MCF 10A (cell line): Measurements from ENCODE around the gene XPO6. TPM values are rescaled to one million over a fixed set of nuclear protein-coding genes. Genes with fewer than 3 reads are reported as not detected.
A peak's percentile ranks its signal among the peaks of the same experiment; 100 is the strongest.

Experiments used
- BruUV-seq: library from RNA; stranded (reverse); fragments of 400-500 nt; replicated peaks from 2 replicates; lab custom pipeline; 2021; lab: Mats Ljungman, UMichigan
- CTCF ChIA-PET: fragments of 300-600 bp; sonication (Branson Sonifier 250); formaldehyde crosslinking; extraction: SDS; loops from one replicate; lab custom pipeline; 2021; ENCODE audit warnings: antibody characterized with exemption, inconsistent platforms; lab: Yijun Ruan, JAX
- POLR2A ChIA-PET: fragments of 300-600, 350-650 bp; sonication (Branson Sonifier 250); formaldehyde crosslinking; extraction: SDS; loops from one replicate; lab custom pipeline; 2020; ENCODE audit warnings: antibody characterized with exemption, inconsistent platforms; lab: Yijun Ruan, JAX
- DNase-seq: peaks from one replicate; pipeline ENCODE4 v3.0.0-alpha.2; 2018; ENCODE audit not compliant: unreplicated experiment
- H3K27ac Mint-ChIP-seq: one replicate; pipeline ENCODE4 v1.8.0; 2022; ENCODE audit warnings: mild to moderate bottlenecking, low read depth, mixed read lengths; ENCODE audit not compliant: unreplicated experiment
- H3K27me3 Mint-ChIP-seq: one replicate; pipeline ENCODE4 v1.8.0; 2022; ENCODE audit warnings: mixed read lengths; ENCODE audit not compliant: insufficient read depth, unreplicated experiment
- H3K36me3 Mint-ChIP-seq: one replicate; pipeline ENCODE4 v1.8.0; 2022; ENCODE audit warnings: mild to moderate bottlenecking, moderate library complexity, mixed read lengths; ENCODE audit not compliant: insufficient read depth, unreplicated experiment
- H3K4me1 Mint-ChIP-seq: one replicate; pipeline ENCODE4 v1.8.0; 2022; ENCODE audit warnings: mixed read lengths; ENCODE audit not compliant: insufficient read depth, unreplicated experiment
- H3K4me3 Mint-ChIP-seq: one replicate; pipeline ENCODE4 v1.8.0; 2022; ENCODE audit warnings: mild to moderate bottlenecking, moderate library complexity, mixed read lengths; ENCODE audit not compliant: unreplicated experiment
- H3K9me3 Mint-ChIP-seq: one replicate; pipeline ENCODE4 v1.8.0; 2022; ENCODE audit warnings: mixed read lengths; ENCODE audit not compliant: unreplicated experiment
- CTCF ChIP-seq: fragments of 200-600 bp; IDR thresholded peaks from one replicate; pipeline ENCODE4 v1.8.0; 2022; ENCODE audit warnings: antibody characterized with exemption, mild to moderate bottlenecking; ENCODE audit not compliant: unreplicated experiment
- intact Hi-C: fragments of 100-400 bp; cut with micrococcal nuclease; formaldehyde crosslinking; loops from 2 replicates; pipeline ENCODE4 v1.14.1; 2022
- total RNA-seq: library from RNA; stranded (reverse); gene quantifications from 2 replicates; pipeline ENCODE4 v1.2.3, GENCODE V29; 2022

XPO6 gene
- total RNA-seq, 1 experiment from 2014 or later = 200 TPM

- CTCF ChIA-PET = interaction anchor here (0.6 to 2.6 kb wide), 4 partner anchors 20 to 815 kb away, joined by 3 to 15 read pairs (median 4); no protein-coding TSS in a partner anchor
- POLR2A ChIA-PET = no interaction called here
- peak; percentile 12 for TF ChIP-seq CTCF
- BruUV-seq = no TSS peak
- no peaks in the 10 kb centered on the region for H3K9me3 Mint-ChIP-seq
- H3K36me3 Mint-ChIP-seq = peaks cover 34% of the 10 kb centered on the region
- no peaks in the 10 kb centered on the region for H3K27me3 Mint-ChIP-seq
- no peak overlapping the region for H3K4me3 Mint-ChIP-seq
- no peak overlapping the region for H3K27ac Mint-ChIP-seq
- H3K4me1 Mint-ChIP-seq = no peaks in the 10 kb centered on the region
- intact Hi-C loops = no loop called here
- no peak for DNase-seq
These were observed 121.0 kb downstream of the XPO6 start for GRCh38 chr16:28090646-28091377.

DNA sequence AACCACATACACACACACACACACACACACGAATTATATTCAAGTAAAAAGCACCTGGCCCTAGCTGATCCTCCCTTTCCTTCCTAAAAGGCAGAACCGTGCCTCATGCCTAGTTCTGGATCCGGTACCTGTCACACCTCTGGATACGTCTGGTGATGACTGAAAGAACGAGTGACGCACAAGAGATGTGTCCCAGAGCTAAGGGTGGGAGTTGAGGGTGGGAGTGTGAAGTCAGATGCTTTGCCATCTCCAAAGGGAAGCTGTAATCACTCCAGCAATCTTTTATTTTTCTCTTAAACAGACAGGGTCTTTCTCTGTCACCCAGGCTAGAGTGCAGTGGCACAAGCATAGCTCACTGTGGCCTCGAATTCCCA lies 121.8 kb downstream of the XPO6 start:
- Mint-ChIP-seq H3K9me3 (no peaks in the 10 kb centered on the region), H3K27ac (no peak overlapping the region), H3K27me3 (no peaks in the 10 kb centered on the region), H3K36me3 (peaks cover 26% of the 10 kb centered on the region), H3K4me3 (no peak overlapping the region), H3K4me1 (no peaks in the 10 kb centered on the region)
- DNase-seq = no peak
- CTCF ChIA-PET = interaction anchor here (0.6 to 2.6 kb wide), 2 partner anchors 19 to 814 kb away, joined by 3 to 15 read pairs; no protein-coding TSS in a partner anchor
- POLR2A ChIA-PET = no interaction called here
- no peak for TF ChIP-seq CTCF
- intact Hi-C loops = no loop called here
- no TSS peak for BruUV-seq

- intact Hi-C loops = no loop called here
- H3K27ac Mint-ChIP-seq = no peak overlapping the region
These were observed 122.4 kb downstream of the XPO6 start for GRCh38 chr16:28089205-28089991.

More at GRCh38 chr16:28089205-28089991, 122.4 kb downstream of the XPO6 start:
- no peak for DNase-seq
- TF ChIP-seq CTCF = no peak
- peaks cover 26% of the 10 kb centered on the region for H3K36me3 Mint-ChIP-seq
- H3K9me3 Mint-ChIP-seq = no peaks in the 10 kb centered on the region
- ChIA-PET CTCF (interaction anchor here (2.6 kb wide), 1 partner anchor 19 kb away, joined by 15 read pairs; no protein-coding TSS in a partner anchor), POLR2A (no interaction called here)
- no peak overlapping the region for H3K4me3 Mint-ChIP-seq
- no peaks in the 10 kb centered on the region for H3K4me1 Mint-ChIP-seq
- BruUV-seq = no TSS peak
- no peaks in the 10 kb centered on the region for H3K27me3 Mint-ChIP-seq
